AG04449 (cell line): ENCODE data around the gene ZG16.

Experiments used
- CTCF ChIA-PET: fragments of 350-600 bp; formaldehyde crosslinking; extraction: SDS; loops from one replicate; lab custom pipeline; 2021; ENCODE audit warnings: antibody characterized with exemption; lab: Yijun Ruan, JAX
- POLR2A ChIA-PET: fragments of 400-600, 350-600 bp; formaldehyde crosslinking; extraction: SDS; loops from one replicate; lab custom pipeline; 2020; ENCODE audit warnings: antibody characterized with exemption, inconsistent platforms; lab: Yijun Ruan, JAX
- DNase-seq: peaks from one replicate; pipeline ENCODE4 v3.0.0-alpha.2; 2010; ENCODE audit warnings: low read depth, low spot score
- H3K4me3 ChIP-seq: 2 replicates; pipeline ENCODE4 v1.5.1; 2011; ENCODE audit warnings: low read depth, mild to moderate bottlenecking, control low read depth, low read length
- TF ChIP-seq, protein P1 (sequence below): IDR thresholded peaks from one replicate; pipeline ENCODE4 v1.5.1; 2011; ENCODE audit warnings: mild to moderate bottlenecking, moderate library complexity, low read length, control low read depth, inconsistent platforms; ENCODE audit not compliant: insufficient read depth; ENCODE audit errors: missing control alignments

Gene ZG16

DNA sequence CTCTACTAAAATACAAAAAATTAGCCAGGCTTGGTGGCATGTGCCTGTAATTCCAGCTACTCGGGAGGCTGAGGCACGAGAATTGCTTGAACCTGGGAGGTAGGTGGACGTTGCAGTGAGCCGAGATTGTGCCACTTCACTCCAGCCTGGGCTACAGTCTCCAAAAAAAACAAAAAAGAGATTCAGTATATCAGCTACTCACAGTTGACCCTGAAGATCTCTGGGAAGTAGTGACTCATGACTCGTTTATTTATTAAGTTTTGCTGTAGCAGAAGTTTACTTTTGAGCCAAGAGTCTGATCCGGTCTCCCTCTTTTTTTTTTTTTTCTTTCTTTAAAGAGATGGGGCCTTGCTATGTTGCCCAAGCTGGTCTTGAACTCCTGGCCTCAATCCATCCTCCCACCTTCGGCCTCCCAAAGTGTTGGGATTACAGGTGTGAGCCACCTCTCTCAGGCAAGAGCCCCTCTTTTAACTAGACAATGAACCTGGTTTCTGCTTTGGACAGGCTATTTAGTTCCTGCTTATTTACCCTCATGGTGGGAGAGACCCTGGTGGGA, 46.6 kb downstream of the ZG16 start:
- TF ChIP-seq, protein P1, sequence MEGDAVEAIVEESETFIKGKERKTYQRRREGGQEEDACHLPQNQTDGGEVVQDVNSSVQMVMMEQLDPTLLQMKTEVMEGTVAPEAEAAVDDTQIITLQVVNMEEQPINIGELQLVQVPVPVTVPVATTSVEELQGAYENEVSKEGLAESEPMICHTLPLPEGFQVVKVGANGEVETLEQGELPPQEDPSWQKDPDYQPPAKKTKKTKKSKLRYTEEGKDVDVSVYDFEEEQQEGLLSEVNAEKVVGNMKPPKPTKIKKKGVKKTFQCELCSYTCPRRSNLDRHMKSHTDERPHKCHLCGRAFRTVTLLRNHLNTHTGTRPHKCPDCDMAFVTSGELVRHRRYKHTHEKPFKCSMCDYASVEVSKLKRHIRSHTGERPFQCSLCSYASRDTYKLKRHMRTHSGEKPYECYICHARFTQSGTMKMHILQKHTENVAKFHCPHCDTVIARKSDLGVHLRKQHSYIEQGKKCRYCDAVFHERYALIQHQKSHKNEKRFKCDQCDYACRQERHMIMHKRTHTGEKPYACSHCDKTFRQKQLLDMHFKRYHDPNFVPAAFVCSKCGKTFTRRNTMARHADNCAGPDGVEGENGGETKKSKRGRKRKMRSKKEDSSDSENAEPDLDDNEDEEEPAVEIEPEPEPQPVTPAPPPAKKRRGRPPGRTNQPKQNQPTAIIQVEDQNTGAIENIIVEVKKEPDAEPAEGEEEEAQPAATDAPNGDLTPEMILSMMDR: no peak
- H3K4me3 ChIP-seq: peak overlapping the region; percentile 23
- CTCF ChIA-PET: interaction anchor here (1.0 to 10.3 kb wide), 6 partner anchors 8 to 181 kb away, joined by 3 to 99 read pairs (median 5); partner anchors contain the start of gene PAGR1
- no peak for DNase-seq
- POLR2A ChIA-PET: interaction anchor here (0.7 to 2.3 kb wide), 5 partner anchors 9 to 165 kb away, joined by 3 to 11 read pairs (median 5); partner anchors contain the start of genes ASPHD1 and PAGR1

DNA sequence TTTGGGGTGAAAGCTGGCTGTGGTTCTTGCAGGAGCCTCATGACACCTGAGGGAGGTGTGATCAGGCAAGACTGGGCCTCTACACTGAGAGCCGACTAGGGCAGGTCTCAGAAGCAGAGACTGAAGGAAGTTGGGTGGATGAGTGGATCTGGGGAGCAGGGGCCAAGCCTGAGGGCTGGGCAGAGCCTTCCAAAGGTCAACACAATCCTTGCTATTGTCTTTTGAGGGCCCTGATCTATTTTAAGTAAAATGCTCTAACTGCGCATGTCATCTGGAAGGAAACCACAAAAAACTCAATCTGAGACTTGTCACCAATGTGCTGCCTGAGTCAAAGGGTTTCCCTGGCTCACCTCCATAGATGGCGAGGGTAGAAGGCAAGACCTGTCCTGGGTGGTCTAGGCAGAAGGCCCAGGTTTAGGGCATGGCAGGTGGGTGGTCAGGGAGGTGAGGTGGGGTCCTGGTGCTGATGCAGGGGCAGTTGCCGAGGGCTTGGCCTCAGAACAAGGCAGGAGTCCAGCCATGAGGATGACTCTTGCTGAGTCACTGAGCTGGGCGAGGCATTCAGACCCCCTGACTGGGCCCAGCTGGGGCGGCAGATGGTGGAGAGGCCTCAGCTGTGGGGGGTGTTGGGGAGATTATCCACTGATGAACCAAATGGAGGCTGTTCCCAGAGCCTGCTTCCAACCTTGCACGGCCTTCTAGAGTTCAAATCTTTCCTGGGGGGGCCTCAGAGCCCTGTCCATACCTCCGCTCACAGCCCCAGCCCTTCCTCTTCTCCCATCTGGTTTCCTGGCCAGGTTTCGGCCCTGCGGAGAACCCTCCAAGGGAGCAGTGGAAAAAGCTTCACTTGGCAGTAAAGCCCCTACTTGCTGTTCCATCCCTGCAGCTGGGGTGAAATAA, 47.3 kb downstream of the ZG16 start:
- DNase-seq: no peak
- CTCF ChIA-PET: interaction anchor here (1.4 to 10.3 kb wide), 5 partner anchors 8 to 27 kb away, joined by 3 to 99 read pairs (median 6); partner anchors contain the start of gene PAGR1
- POLR2A ChIA-PET: interaction anchor here (0.7 to 2.3 kb wide), 4 partner anchors 10 to 164 kb away, joined by 3 to 11 read pairs (median 4); partner anchors contain the start of genes ASPHD1 and PAGR1
- peak overlapping the region; percentile 23 for H3K4me3 ChIP-seq
- TF ChIP-seq, protein P1: no peak

DNA sequence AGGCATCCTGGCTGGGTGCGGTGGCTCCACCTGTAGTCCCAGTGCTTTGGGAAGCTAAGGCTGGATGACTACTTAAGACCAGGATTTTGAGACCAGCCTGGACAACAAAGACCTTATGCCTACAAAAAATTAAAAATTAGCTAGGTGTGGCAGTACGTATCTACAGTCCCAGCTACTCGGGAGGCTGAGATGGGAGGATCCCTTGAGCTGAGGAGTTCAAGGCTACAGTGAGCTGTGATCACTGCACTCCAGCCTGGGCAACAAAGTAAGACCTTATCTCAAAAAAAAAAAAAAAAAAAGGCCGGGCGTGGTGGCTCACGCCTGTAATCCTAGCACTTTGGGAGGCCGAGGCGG, 48.3 kb downstream of the ZG16 start:
- POLR2A ChIA-PET: interaction anchor here (0.6 to 2.3 kb wide), 4 partner anchors 11 to 147 kb away, joined by 3 to 11 read pairs (median 4); partner anchors contain the start of gene PAGR1
- CTCF ChIA-PET: interaction anchor here (1.0 to 10.3 kb wide), 5 partner anchors 9 to 196 kb away, joined by 3 to 99 read pairs (median 5); partner anchors contain the start of gene C16orf92

DNA sequence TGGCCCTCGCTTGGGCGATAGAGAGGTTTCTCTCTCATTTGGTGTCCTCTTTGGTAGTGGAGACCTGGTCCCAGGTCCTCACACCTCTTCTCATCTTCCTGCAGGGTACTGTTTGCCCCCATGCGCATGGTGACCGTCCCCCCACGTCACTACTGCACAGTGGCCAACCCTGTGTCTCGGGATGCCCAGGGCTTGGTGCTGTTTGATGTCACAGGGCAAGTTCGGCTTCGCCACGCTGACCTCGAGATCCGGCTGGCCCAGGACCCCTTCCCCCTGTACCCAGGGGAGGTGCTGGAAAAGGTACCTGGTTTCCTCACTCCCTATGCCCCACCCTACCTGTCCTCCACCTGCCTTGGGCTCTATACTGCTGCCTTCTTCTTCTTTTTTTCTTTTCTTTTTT, 52.7 kb downstream of the ZG16 start:
- TF ChIP-seq, protein P1: no peak
- POLR2A ChIA-PET: interaction anchor here (0.7 kb wide), 1 partner anchor 11 kb away, joined by 3 read pairs; no protein-coding TSS in a partner anchor
- CTCF ChIA-PET: no interaction called here
- no peak for DNase-seq
- H3K4me3 ChIP-seq: no peak overlapping the region

More for the DNA sequence above, 48.3 kb downstream of the ZG16 start:
- DNase-seq: no peak
- TF ChIP-seq, protein P1: no peak
- no peak overlapping the region for H3K4me3 ChIP-seq

DNA sequence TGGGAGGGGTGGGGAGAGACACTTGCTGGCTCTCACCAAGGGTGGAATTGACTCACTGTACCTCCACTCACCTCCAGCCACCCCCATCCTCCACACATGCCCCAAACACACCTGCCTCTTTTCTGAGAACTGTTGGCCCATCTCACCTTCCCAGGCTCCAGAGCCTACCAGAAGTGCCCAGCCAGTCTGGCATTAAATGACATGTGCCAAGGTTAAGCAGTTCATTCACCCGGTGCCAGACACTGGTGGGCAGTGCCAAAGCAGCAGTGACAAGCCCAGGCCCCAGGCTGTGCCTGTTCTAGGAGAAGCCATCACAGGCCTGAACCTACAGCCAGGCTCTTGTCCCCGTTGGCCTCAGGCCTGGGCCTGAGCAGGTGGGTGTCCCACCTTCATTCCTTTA, 53.4 kb downstream of the ZG16 start:
- POLR2A ChIA-PET: interaction anchor here (0.7 kb wide), 1 partner anchor 11 kb away, joined by 3 read pairs; no protein-coding TSS in a partner anchor
- no peak for DNase-seq
- CTCF ChIA-PET: no interaction called here
- TF ChIP-seq, protein P1: no peak
- H3K4me3 ChIP-seq: no peak overlapping the region
